Heart right ventricle (tissue), 16 donors: ENCODE measurements around the gene CDCA8. TPM values are rescaled to one million over a fixed set of nuclear protein-coding genes. Genes with fewer than 3 reads are reported as not detected.

ENCODE experiments used
- ATAC-seq, 8 donors: fragments of 200-7000 bp; cut with Tn5 transposase; one replicate each; pipeline ENCODE4 v1.9.1; 2020; ENCODE audit warnings: mild to moderate bottlenecking in 8 of 8, moderate library complexity in 8 of 8, moderate number of reproducible peaks in 1 of 8
- DNase-seq, 2 donors: peaks; one replicate each; pipeline ENCODE4 v3.0.0-alpha.2; 2020
- H3K27ac ChIP-seq, 10 donors: fragments of 200-600 bp; sonication (generic) in 2 of 10; one replicate each; pipeline versions ENCODE4 v1.5.0 to v1.8.0; 2020 to 2022; ENCODE audit warnings: mild to moderate bottlenecking in 3 of 10
- H3K27me3 ChIP-seq, 7 donors: fragments of 200-600 bp; one replicate each; pipeline ENCODE4 v1.8.0; 2021 to 2022; ENCODE audit warnings: mild to moderate bottlenecking in 2 of 7
- H3K36me3 ChIP-seq, 9 donors: fragments of 200-600 bp; sonication (generic) in 1 of 9; one replicate each; pipeline versions ENCODE4 v1.5.0 to v1.8.0; 2020 to 2022; ENCODE audit warnings: mild to moderate bottlenecking in 2 of 9
- H3K4me1 ChIP-seq, 9 donors: fragments of 200-600 bp; sonication (generic) in 1 of 9; one replicate each; pipeline versions ENCODE4 v1.5.0 to v1.8.0; 2020 to 2022; ENCODE audit warnings: mild to moderate bottlenecking in 4 of 9
- H3K4me3 ChIP-seq, 10 donors: fragments of 200-600 bp; sonication (generic) in 2 of 10; one replicate each; pipeline versions ENCODE4 v1.5.0 to v1.8.0; 2020 to 2022; ENCODE audit warnings: mild to moderate bottlenecking in 7 of 10, moderate library complexity in 2 of 10
- H3K9me3 ChIP-seq, 11 donors: fragments of 200-600 bp in 10 of 11; sonication (generic) in 2 of 11; one replicate each; pipeline versions ENCODE4 v1.5.0 to v1.8.0; 2013 to 2022; ENCODE audit warnings: mild to moderate bottlenecking in 2 of 11, control low read depth in 1 of 11, moderate library complexity in 1 of 11
- whole genome bisulfite sequencing, 2 donors: extraction: QIAGEN DNeasy Blood & Tissue Kit; methylation state at CpG; one replicate each; pipeline ENCODE4 v1.1.7; 2013; ENCODE audit warnings: inconsistent platforms in 1 of 2; 5-methylcytosine and 5-hydroxymethylcytosine counted together
- intact Hi-C, 10 donors: fragments of 100-400 bp; cut with DNase I; formaldehyde crosslinking; loops; one replicate each; pipeline versions ENCODE4 v1.11.1 to v1.14.2; 2022
- polyA plus RNA-seq, 2 donors: library from polyadenylated mRNA; stranded (reverse); fragments of 200-250 nt; gene quantifications; one replicate each; pipeline ENCODE4 v1.2.3, GENCODE V29; 2013
- total RNA-seq, 10 donors: library from RNA; stranded (reverse); fragmentation: NEBNext Ultra II Directional in 3 of 10; extraction: Animal tissue kit (Norgen Biotek cat#: 25700) in 3 of 10; gene quantifications; one replicate each; pipeline versions ENCODE4 v1.2.1 to v1.2.4, GENCODE V29; 2021 to 2023
- TF ChIP-seq, protein P1 (sequence below), 9 donors: fragments of 200-600 bp; sonication (generic) in 2 of 9; IDR thresholded peaks; one replicate each; pipeline versions ENCODE4 v1.5.0 to v1.8.0; 2021 to 2022; ENCODE audit warnings: antibody characterized with exemption in 9 of 9, mild to moderate bottlenecking in 5 of 9, moderate library complexity in 1 of 9
- donor health status: Arrhythmogenic right ventricular cardiomyopathy.
- donor health status: ischemic (EF 13 %, LVEDD 7.1; RV severe dilation, severe dysfunction).
- donor health status: healthy with polysubstance abuse.
- donor health status: DM: no; HTN: yes; CAD: no.
- donor health status: DM: no; HTN: no; CAD: no.
- donor health status: ischemic (EF 25% LVEDD 6.9; RV normal size, moderate dysfunction).
- donor health status: ischemic (EF 25% LVEDD 5.7; RV mildly dilated, moderate dysfunction).
- donor health status: healthy.
- donor health status: DM: yes; HTN: yes; CAD: no.
- donor health status: Ischemic cardiomyopathy.
- donor health status: ischemic (EF 35%, LVEDD 5.7; RV mildly dilated, moderate dysfunction).
- donor health status: nonischemic (EF 11% LVEDD 7.7; RV severe dilation, severe dysfunction).
- donor health status: DM: yes; HTN: yes; CAD: no.
- donor health status: PGD.
- donor health status: ischemic (EF 29% LVEDD 5.4; RV normal size, mild dysfunction).
- donor health status: nonischemic (EF 23%, LVEDD 6.1; RV moderate dilation, normal function).

The CDCA8 gene
- total and polyA plus RNA-seq, 12 donors = 0.09 to 2.9 (median 0.41) TPM; not detected in 1

DNA sequence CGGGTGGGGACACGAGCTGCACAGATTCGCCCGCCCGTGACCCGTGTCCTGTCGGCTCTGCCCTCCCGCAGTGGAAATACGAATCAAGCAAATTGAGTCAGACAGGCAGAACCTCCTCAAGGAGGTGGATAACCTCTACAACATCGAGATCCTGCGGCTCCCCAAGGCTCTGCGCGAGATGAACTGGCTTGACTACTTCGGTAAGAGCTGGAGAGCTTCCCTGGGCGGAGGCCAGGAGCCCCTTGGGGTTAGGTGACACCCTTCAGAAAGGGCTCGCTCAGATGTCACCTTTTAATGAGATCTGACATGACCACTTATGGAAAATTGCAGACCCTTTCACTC, 489 bp downstream of the CDCA8 start:
- Histone ChIP-seq H3K9me3 (no peaks in the 10 kb centered on the region), H3K27ac (peak overlapping the region in 1 of 10 donors; percentile 90), H3K36me3 (peaks cover 0 to 18% (median 0%) of the 10 kb centered on the region in 9 donors), H3K27me3 (no peaks in the 10 kb centered on the region), H3K4me1 (peaks cover 10 to 36% (median 29%) of the 10 kb centered on the region in 9 donors), H3K4me3 (peak overlapping the region; percentile 43 to 98 (median 87))
- intact Hi-C loops = loop anchor here in 7 of 10 donors (2.0 to 10.0 kb wide), 10 partner anchors 96 to 292 kb away; partner anchors contain the start of genes C1orf122 (in 4 of the 7), YRDC (in 4 of the 7), GNL2 (in 1 of the 7) and MTF1 (in 1 of the 7)
- whole genome bisulfite sequencing, 2 donors = 0 to 1% methylated on average over 16 of the region's 16 CpGs
- TF ChIP-seq, protein P1, sequence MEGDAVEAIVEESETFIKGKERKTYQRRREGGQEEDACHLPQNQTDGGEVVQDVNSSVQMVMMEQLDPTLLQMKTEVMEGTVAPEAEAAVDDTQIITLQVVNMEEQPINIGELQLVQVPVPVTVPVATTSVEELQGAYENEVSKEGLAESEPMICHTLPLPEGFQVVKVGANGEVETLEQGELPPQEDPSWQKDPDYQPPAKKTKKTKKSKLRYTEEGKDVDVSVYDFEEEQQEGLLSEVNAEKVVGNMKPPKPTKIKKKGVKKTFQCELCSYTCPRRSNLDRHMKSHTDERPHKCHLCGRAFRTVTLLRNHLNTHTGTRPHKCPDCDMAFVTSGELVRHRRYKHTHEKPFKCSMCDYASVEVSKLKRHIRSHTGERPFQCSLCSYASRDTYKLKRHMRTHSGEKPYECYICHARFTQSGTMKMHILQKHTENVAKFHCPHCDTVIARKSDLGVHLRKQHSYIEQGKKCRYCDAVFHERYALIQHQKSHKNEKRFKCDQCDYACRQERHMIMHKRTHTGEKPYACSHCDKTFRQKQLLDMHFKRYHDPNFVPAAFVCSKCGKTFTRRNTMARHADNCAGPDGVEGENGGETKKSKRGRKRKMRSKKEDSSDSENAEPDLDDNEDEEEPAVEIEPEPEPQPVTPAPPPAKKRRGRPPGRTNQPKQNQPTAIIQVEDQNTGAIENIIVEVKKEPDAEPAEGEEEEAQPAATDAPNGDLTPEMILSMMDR (IDR thresholded peaks at IDR 0.05) = no peak
- DNase-seq = peak in 1 of 2 donors; percentile 8
- ATAC-seq = no peak

DNA sequence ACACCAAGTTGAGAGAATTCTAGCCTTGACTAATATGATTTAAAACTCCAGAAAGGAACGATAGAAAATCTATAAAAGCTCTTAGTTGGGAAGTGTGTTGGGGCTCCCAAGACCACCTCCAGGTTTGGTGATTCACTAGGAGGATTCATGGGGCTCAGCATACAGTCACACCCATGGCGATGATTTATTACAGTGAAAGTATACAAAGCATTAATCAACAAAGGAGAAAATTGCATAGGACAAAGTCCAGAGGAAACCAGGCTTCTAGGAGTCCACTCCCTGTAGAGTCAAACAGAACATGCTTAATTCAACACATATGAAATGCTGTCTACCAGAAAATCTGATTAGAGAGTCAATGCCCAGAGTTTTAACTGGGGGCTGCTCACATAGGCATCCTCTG, 4.8 kb downstream of the CDCA8 start:
- WGBS, 2 donors = 98 to 100% methylated on average over 2 of the region's 2 CpGs
- H3K4me3 ChIP-seq = no peak overlapping the region
- intact Hi-C loops = loop anchor here in 2 of 10 donors (10.0 kb wide), 3 partner anchors 108 to 288 kb away; partner anchors contain the start of genes C1orf122 (in 1 of the 2) and YRDC (in 1 of the 2)
- DNase-seq (no peak), ATAC-seq (no peak)
- no peaks in the 10 kb centered on the region for H3K27me3 ChIP-seq
- H3K27ac ChIP-seq = no peak overlapping the region
- peaks cover 0 to 7% (median 5%) of the 10 kb centered on the region in 9 donors for H3K4me1 ChIP-seq
- peaks cover 0 to 46% (median 0%) of the 10 kb centered on the region in 9 donors for H3K36me3 ChIP-seq
- H3K9me3 ChIP-seq = no peaks in the 10 kb centered on the region
- TF ChIP-seq, protein P1 (IDR thresholded peaks at IDR 0.05) = no peak

DNA sequence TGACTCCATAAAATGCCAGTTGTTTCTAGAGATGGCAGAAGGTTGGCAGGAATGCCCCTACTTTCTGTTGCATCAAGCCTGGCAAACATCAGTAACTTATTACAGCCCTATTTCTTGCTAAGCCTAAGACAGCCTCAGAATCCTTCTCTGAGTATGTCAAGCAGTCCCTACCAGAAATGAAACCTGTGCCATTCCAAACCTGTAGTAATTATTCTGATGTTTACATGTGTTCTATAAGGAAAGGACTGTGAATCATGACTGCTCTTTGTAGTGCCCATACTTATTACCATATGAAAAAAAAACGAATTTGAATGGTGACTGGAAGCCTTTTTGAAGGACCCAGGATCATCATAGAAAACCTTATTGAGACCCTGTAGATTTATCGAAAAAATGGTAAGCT, 5.4 kb downstream of the CDCA8 start:
- Histone ChIP-seq H3K4me3 (no peak overlapping the region), H3K9me3 (no peaks in the 10 kb centered on the region), H3K27me3 (no peaks in the 10 kb centered on the region), H3K4me1 (peaks cover 0 to 4% (median 2%) of the 10 kb centered on the region in 9 donors), H3K27ac (no peak overlapping the region), H3K36me3 (peaks cover 0 to 52% (median 0%) of the 10 kb centered on the region in 9 donors)
- intact Hi-C loops = loop anchor here in 2 of 10 donors (10.0 kb wide), 3 partner anchors 107 to 287 kb away; partner anchors contain the start of genes C1orf122 (in 1 of the 2) and YRDC (in 1 of the 2)
- 92 to 96% methylated on average over 2 of the region's 2 CpGs for WGBS, 2 donors
- TF ChIP-seq, protein P1 (IDR thresholded peaks at IDR 0.05) = no peak
- no peak for ATAC-seq
- DNase-seq = no peak

DNA sequence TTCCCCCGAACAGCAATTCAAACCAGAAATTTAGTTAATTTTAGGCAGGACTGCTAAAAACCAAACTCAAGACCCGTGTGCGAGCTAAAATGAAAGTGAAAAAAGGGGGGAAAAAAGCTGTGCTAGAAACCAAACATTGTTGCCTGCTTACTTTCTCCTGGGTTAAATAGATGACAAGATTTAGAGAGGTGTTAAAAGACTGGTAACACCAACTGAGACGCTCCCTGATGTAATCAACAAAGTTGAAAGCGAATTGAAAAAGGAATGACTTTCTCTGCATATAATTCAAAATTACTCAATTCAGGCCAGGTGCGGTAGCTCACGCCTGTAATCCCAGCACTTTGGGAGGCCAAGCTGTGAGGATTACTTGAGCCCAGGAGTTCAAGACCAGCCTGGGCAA, 6.8 kb downstream of the CDCA8 start:
- ATAC-seq (no peak), DNase-seq (no peak)
- Histone ChIP-seq H3K27me3 (no peaks in the 10 kb centered on the region), H3K4me1 (no peaks in the 10 kb centered on the region), H3K27ac (peak overlapping the region in 1 of 10 donors; percentile 16), H3K4me3 (no peak overlapping the region), H3K9me3 (no peaks in the 10 kb centered on the region), H3K36me3 (peaks cover 0 to 65% (median 0%) of the 10 kb centered on the region in 9 donors)
- 95 to 96% methylated on average over 7 of the region's 7 CpGs for WGBS, 2 donors
- intact Hi-C loops = loop anchor here in 2 of 10 donors (10.0 kb wide), 3 partner anchors 106 to 286 kb away; partner anchors contain the start of genes C1orf122 (in 1 of the 2) and YRDC (in 1 of the 2)
- TF ChIP-seq, protein P1 (IDR thresholded peaks at IDR 0.05) = no peak
